GM12892 (cell line): ENCODE measurements around the gene EXOG.

ENCODE experiments used
- POLR2A ChIP-seq: IDR thresholded peaks from 2 replicates; pipeline ENCODE4 v1.6.1; 2011; ENCODE audit warnings: low read depth, low read length, control low read depth
- POLR2AphosphoS5 ChIP-seq: IDR thresholded peaks from 2 replicates; pipeline ENCODE4 v1.6.1; 2011; ENCODE audit warnings: low read depth, low read length, control low read depth
- TAF1 ChIP-seq: IDR thresholded peaks from 2 replicates; pipeline ENCODE4 v1.6.1; 2011; ENCODE audit warnings: low read depth, mild to moderate bottlenecking, control low read depth, low read length, borderline replicate concordance

DNA sequence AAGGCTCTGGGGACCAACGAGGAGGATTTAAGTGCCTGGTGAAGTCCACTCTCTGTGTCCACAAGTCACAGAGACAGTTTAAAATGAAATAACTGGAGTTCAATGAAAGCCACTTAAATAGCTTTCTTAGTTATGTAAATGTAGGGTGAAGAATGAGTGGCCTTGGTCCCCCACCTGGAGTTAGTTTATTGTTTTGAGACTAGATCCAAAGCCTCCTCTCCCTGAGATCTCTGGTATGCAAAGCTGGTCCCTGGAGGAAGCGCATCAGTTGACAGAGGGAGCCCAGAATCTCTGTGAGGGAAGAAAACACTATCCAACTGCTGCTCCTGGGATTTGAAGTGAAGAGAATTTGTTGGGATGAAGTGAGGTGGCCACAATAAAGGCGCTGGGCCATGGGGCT is 40.5 kb downstream of the EXOG start:
- TF ChIP-seq POLR2AphosphoS5: no peak
- TF ChIP-seq POLR2A: no peak
- no peak for TF ChIP-seq TAF1
